GM13976 (cell line): Measurements from ENCODE around the gene ECE1.

Experiments used
- DNase-seq: peaks from one replicate; pipeline ENCODE4 v3.0.0; 2012; ENCODE audit warnings: low spot score
- in situ Hi-C: fragments of 300-500 bp; cut with MboI; formaldehyde crosslinking; loops from one replicate; pipeline ENCODE4 v1.12.0; 2022; ENCODE audit warnings: low sequenced_read_pairs, mixed read lengths, inconsistent platforms; ENCODE audit not compliant: unreplicated experiment
- TF ChIP-seq, protein P1 (sequence below): IDR thresholded peaks from 2 replicates; pipeline ENCODE4 v1.5.1; 2012; ENCODE audit warnings: borderline replicate concordance, mild to moderate bottlenecking; ENCODE audit not compliant: insufficient read depth; ENCODE audit errors: extremely low read depth, missing control alignments, control extremely low read depth

ECE1 gene

DNA sequence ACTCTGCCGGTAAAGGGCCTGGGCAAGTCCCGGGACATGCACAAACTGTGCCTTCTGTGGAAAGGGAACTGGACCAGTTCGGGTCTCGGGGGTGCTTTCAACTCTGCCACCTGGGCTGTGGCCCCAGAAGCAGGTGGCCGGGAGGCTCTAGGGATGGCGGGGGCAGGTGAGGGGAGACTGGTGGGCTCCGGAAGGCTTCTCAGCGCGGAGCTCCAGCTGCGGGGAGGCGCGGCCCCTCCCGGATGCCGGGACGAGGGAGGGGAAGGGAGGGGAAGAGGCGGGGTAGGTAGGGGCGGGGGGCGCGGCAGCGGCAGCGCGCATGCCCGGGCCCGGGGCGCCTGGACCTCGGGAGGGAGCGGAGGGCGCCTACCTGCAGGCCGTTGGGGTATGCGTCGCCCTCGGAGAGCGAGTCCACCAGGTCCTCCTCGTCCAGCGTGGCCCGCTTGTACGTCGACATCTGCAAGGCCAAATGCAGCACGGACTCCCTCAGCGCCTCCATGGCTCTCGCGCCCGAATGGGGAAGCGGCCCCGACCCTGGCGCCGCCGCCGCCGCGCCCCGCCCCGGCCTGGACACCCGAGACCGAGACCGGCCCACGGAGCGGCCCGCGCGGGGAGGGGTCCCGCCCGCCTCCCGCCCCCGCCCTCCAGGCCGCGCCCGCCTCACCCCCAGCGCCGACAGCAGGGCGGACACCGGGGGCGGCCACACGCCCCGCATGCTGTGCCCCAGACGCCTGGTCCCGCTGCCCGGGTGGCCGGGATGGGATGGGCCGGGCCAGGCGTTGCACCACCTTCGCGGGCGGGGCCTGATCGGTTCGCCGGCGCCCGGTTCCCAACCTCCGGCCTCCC is at the start of gene ECE1:
Gene ECE1 (minus strand): TSS at position 764 of the 846 bp plus-strand sequence. CDS start 49 bp downstream, at position 715.
- TF ChIP-seq, protein P1, sequence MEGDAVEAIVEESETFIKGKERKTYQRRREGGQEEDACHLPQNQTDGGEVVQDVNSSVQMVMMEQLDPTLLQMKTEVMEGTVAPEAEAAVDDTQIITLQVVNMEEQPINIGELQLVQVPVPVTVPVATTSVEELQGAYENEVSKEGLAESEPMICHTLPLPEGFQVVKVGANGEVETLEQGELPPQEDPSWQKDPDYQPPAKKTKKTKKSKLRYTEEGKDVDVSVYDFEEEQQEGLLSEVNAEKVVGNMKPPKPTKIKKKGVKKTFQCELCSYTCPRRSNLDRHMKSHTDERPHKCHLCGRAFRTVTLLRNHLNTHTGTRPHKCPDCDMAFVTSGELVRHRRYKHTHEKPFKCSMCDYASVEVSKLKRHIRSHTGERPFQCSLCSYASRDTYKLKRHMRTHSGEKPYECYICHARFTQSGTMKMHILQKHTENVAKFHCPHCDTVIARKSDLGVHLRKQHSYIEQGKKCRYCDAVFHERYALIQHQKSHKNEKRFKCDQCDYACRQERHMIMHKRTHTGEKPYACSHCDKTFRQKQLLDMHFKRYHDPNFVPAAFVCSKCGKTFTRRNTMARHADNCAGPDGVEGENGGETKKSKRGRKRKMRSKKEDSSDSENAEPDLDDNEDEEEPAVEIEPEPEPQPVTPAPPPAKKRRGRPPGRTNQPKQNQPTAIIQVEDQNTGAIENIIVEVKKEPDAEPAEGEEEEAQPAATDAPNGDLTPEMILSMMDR = no peak
- peak; percentile 62 for DNase-seq
- in situ Hi-C loops = no loop called here

DNA sequence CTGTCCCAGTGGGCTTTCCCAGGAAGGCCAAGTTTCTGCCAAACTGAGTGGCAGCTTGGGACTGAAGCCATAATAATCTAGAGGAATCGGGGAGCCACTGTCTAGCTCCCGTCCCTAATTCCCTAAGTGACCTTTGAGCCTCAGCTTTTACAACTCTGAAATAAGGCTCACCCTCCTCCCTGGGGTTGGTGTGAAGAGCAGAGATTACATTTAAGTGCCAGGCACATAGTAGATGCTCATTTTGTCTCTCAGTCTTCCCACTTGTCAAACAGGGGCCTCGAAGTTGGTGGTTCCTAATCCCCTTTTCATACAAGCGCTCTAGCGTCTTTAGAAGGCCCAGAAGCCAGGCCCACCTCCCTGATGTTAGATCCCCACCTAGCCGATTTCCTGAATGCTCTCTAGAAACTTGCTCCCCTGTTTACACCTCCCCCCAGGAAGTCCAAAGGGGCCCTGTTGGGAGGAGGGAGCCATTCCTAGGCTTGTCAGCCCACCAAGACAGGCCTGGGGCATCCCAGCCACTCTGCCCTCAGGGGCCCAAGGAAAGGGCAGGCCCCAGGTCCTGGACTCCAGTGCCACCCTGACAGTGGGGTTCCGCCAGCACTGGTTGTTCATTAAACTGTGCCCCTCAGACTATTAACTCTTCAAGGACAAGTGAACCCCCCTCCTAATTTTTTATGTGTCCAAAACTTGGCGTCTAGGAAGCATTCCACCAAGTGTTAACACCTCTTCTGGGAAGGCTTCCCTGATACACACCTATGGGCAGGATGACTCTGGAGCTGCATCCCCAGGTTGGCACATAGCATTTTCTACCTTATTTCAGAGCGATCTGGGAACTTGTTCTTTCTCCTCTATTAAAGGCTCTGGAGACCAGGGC is 49.3 kb upstream of the ECE1 start:
- TF ChIP-seq, protein P1 = no peak
- in situ Hi-C loops = no loop called here
- DNase-seq = no peak

DNA sequence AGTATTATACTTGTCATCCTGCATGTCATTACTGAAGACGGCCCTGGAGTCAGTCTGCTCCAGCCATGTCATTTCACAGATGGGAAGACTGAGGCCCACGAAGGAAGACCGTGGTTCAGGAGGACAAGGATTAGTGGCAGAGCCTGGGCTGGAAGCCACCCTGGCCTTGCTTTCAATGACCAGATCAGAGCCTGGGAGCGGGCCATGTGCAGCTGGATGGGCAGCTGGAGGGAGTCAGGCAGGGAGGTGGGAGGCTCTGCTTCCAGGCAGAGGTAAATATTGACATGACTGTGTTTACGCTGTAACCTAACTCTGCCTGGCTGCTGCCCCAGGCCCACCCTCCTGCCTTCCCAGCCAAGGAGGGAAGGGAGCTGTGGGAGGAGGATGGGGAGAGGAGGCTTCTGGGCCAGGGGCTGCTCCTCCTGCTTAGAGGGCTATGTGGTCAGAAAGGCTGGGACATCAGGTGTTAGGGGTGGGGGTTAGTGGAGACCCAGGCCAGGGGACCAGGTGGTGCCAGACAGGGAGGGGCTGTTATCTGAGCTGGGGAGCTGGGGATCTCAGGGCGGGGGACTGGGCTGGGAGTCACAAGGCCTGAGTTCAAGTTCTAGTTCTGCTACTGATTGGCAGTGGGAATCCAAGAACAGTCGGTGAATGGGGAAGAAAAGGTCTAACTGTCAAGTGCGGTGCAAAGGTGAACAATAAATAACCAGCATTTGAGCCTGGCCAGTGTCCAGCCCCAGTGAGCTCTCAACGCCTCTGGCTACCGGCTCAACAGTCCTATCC is 48.5 kb upstream of the ECE1 start:
- TF ChIP-seq, protein P1 = no peak
- in situ Hi-C loops = no loop called here
- no peak for DNase-seq

DNA sequence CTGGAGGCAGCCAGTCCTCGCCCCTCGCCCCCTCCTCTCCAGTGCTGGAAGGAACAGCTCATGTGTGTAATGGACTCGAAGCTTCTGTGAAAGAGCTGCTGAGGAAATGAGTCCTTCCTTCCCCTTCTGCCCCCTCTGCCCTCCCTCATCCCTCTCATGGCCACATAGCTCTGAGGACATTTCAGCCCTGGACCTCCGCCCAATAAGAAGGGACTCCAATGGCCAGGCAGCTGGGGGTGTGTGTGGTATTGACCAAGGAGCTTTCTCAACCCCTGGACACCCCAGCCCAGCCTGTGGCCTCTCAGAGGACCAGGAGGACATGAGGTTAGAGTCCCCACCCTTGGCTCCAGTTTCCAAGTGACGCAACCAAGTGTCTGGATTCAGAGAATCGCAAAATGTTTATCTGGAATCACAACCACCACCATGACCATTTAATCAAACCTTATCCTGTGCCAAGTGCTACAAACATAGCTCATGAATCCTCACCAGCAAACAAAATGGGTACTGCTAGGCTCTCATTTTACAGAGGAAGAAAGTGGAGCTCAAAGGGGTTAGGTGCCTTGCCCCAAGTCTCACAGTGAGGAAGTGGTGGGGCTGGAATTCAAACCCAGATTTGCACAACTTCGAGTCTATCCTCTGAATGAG is 47.8 kb upstream of the ECE1 start:
- in situ Hi-C loops = no loop called here
- TF ChIP-seq, protein P1 = no peak
- DNase-seq = no peak

DNA sequence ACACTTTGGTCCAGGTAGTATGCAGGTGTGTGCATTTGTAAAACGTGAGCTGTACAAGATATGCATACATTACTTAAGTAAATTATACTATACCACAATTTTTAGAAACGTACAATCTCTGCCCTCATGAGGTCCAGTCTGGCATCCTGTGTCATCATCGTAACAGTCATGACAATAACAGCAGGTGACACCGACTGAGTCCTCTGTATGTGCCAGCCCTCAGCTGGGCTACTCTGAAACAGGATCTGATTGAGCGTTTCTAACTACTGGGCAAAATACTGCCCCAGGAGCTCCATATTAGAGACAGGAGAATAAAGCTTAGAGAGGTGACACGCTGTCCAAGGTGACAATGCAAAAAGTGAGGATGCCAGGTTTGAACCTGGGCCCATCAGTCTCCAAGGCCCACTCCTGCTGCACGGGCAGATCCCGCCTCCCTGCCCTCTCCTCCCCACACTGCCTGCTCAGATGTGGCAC is 47.2 kb upstream of the ECE1 start:
- no peak for DNase-seq
- TF ChIP-seq, protein P1 = no peak
- in situ Hi-C loops = no loop called here
